HG03521 (cell line): Measurements from ENCODE around the gene JMJD6.
"Not testable (repeated sequence)": the region's sequence is repeated elsewhere in the genome, so short reads cannot be mapped to it uniquely, and the experiment has no call there.

ENCODE experiments used
- ATAC-seq: cut with Tn5 transposase; IDR thresholded peaks from one replicate; pipeline ENCODE4 v1.9.1; 2021; ENCODE audit warnings: mild to moderate bottlenecking, moderate library complexity; ENCODE audit not compliant: unreplicated experiment

JMJD6 gene

DNA sequence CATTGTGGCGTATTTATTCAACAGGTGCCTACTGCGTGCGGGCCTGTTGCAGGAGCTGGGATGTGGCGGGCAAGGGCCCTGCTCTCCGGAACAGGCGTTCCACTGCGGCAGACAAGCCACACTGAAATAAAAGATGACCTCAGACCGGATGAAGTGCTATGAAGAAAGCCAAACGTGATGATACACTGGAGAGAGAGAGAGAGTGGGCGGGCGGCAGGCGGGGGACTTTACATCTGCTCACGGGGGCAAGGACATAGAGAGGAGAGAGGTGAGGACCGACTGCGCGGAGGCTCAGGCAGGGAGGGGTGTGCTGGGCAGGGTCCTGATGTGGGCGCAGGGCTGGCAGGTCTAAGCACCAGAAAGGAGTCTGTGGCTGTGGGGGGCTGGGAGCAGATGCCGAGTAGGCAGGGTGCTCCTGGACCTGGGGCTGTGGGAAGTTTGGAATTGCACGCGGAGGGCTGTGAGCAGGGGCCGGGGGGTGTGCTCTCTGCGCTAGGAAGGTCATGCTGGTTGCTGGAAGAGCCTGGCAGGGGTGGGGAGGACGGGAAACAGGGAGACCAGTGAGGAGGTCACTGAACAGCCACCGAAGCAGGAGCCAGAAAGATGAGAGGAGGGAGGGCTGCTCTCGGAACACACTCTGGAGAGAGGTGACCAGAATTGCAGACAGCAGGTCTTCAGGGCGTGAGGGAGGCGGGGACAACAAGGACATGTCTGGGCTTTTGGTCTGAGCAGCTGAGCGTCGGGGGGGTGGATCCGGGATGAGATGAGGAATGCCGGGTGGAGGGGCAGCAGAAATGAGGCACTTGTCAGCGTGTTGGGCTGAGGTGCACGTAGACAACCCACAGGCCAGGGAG lies 25.6 kb downstream of the JMJD6 start:
- ATAC-seq, result no peak

DNA sequence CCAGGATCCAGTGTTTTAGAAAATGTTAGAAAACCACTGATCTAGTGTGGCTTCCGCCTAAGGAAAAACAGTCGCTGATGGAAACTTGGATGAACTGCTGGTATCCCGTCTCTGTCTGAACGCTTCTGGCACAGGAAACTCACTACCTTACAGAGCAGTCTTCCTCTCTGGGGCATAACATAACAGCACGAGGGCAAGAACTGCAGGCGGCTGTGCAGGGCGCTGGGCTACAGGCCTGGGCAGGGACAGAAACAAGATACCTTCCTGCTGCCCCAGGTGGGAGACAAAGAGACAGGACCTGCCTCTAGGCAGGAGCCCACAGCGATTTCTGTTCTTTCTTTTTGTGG lies 26.2 kb downstream of the JMJD6 start:
- ATAC-seq, result no peak

DNA sequence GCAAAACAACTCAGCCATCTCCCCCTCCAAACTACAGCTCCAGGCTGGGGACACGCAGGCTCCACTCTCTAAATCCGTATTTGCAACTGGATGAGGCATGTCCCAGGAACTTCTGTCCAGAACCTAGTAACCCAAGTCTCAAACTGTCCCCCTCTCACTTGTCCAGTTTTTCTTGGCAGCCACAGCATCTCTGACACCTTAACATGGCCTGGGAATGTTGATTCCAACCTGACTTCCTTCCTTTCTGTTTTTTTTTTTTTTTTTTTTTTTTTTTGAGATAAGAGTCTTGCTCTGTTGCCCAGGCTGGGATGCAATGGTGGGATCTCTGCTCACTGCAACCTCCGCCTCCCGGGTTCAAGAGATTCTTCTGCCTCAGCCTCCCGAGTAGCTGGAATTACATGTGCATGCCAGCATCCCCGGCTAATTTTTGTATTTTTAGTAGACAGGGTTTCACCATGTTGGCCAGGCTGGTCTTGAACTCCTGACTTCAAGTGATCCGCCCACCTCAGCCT lies 27.9 kb downstream of the JMJD6 start:
- ATAC-seq, result not testable (repeated sequence)

DNA sequence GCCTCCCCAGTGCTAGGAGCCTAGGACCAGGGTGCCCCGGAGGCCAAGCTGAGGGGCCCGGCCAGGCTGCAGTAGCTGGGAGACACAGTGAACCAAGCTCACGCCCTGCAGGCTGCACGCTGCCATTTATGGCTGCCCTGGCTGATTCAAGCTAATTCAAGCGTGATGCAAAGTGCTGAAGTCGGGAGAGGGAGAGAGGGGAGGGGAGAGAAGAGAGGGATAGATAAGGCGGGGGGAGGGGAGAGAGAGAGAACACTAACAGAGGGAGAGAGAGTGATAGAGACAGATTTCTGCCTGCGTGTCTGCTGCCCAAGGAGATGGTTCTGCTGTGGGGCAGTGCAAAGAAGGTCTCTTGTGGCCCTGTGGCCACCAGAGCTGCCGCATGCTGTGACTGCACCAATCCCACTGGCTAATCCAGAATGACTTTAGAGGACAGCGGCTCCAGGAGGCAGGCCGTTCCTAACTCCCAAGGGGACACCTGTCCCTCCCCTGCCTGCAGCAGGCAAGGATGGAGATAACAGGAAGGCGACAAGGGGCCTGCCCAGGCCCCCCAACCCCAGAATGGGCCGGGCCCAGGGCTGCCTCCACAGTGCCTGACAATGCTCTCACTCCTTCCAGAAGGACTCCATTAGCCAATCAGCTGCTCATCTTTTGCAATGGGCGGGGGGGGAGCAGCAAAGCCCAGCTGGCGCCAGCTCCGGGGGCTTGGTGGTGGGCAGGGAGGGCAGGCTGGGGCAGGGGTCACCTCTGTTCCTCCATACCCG lies 28.5 kb downstream of the JMJD6 start:
- ATAC-seq, result no peak

DNA sequence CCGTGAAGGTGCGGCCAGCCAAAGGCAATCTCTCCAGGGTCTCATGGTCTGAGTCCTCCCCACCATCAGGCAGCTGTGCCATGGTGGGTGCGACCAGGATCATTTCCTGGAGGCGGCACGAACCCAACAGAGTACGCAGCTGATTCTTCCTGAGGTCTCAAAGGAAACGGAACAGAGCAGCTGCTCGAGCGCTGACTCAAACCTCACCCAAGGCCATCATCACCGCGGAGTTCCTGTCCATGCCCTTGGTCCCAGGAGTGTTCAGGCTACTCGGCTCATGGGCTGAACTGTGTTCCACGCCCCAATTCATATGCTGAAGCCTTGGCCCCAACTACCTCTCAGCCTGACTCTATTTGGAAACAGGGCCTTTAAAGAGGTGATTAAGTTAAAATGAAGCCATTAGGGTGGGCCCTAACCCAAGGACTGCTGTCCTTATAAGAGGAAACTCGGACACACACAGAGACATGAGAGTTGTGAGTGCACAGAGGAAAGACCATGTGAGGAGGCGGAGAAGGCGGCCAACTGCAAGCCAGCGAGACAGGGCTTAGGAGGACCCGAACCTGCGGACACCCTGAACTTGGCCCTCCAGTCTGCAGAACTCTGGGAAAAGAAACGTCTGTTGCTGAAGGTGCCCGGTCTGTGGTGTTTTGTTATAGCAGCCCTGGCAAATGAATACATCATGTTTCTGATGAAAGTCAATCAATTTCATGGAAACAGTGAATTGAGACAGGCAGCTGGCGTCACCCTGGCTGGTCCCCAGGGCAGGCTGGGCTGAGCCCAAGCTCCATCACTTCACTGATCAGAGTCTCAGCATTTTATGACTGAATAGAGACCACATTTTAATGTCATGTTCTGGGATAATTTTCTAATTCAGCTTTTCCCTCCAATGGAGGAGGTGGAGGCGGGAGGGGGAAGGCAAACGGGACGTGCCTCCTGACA lies 29.4 kb downstream of the JMJD6 start:
- ATAC-seq, result no peak

DNA sequence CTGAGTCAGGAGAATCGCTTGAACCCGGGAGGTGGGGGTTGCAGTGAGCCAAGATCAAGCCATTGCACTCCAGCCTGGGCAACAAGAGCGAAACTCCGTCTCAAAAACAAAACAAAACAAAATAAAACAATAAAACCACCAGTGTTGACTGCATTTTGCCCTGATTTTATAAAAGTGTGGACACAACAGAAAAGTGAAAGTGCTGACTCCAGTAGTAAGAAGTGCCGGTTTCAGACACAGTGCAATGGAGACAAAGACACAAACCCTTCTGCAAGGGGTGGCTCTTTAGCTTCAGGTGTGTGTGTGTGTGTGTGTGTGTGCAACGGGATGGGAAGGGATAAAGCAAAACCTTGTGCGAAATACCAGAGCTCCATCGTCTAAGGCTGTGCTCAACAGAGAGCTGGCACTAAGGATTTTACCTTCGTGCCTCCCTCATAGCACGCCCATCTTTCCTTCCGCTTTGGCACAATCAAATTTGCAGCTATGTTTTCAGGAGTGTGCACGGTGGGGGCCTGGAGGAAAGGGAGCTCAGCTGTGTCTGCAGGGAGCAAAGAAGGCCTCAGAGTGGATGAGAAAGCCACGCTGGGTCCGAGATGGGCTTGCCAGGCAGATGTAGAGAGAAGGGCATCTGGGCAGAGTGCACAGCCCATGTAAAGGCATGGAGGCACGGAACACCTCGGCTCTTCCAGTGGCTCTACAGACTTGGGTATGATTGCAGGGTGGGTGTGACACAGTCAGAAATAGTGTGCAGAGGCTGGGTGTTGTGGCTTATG lies 31.2 kb downstream of the JMJD6 start:
- no peak for ATAC-seq

DNA sequence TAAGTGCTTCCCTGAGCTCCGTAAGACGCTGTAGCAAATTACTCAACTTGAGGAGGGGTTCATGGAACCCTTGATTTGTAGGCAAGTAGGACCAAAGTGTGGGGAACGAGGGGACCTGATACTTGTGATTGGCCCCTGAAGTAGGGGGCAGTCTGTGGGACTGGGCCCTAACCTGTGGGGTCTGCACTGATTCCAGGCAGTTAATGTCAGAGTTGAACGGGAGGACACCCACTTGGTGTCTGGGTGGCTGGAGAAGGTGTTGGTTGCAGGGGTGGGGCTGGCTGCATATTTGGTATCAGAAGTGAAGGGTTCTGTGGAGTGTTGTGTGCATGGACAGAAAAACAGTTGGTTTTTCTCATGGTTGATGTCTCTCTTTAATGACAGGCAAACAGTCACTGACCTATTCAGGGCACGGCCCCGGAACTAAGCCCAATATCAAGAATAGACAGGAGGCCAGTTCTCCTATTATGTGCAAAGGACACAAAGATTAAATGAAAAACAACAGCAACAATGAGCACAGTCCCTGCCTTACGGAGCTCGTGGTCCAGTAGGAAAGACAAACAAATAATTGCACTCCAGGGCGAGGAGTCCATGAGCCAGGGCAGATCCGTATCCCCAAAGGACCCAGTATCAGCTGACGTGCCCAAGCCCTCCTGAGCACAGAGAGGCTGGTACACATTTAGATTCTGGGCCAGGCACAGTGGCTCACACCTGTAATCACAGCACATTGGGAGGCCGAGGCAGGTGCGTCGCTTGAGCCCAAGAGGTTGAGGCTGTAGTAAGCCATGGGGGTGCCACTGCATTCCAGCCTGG lies 34.8 kb downstream of the JMJD6 start:
- no peak for ATAC-seq

DNA sequence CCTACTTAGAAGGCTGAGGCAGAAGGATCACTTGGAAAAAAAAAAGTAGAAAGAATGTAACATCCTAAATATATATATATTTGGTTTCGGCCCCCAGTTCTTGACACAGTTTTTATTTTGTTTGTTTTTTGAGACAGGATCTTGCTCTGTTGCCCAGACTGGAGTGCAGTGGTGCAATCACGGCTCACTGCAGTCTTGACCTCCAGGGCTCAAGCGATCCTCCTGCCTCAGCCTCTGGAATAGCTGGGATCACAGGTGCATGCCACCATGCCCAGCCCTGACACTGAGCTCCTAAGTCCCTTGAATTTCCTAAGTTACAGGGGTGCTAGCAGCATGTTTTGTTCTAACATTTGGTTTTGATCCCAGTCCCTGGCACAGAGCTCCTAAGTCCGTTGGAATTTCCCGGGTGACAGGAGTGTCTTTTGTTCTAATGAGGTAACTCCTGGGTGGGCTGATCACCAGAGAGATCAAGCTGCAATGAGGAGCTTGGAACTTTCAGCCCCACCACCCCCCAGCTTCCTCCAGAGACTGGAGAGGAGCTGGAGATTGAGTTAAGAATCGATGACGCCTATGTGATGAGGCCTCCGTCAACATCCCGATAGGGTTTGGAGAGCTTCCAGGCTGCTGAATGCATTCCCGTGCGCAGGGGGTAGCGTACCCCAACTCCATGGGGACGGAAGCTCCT lies 35.7 kb downstream of the JMJD6 start:
- no peak for ATAC-seq

DNA sequence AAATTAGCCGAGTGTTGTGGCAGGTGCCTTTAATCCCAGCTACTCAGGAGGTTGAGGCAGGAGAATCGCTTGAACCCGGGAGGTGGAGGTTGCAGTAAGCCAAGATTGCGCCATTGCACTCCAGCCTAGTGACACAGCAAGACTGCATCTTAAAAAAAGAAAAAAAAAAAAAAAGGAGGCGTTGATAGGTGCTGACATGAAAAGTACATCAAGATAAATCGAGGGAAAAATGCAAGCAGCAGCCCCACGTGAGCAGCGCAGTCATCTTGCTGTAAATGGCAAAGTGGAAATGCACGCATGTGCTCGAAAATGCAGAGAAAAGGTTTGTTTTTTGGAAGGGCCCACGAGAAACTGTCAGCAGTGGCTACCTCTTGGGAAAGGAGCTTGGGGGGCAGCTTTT lies 36.5 kb downstream of the JMJD6 start:
- ATAC-seq, result no peak

DNA sequence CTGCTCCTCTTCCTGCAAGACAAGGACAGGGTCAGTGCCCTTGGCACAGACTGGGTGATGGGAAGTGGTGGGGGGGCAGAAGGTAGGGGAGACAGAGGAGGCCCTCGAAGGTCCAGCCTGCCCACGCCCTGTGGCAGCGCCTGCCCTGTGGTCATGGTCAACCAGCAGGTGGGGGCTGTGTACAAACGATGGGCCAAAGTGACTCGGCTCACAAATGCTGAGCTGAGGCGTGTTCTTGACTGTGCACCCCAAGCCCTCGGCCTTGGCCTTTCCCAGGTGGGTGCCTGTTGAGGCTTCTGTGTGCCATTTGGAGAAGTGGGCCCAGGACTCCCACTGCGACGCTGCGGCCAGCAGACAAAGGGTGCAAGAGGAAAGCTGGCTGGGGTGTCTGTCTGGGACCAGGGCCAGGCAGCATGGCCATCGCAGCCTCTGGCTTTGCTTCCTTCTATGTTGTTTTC lies 38.2 kb downstream of the JMJD6 start:
- ATAC-seq, result no peak

DNA sequence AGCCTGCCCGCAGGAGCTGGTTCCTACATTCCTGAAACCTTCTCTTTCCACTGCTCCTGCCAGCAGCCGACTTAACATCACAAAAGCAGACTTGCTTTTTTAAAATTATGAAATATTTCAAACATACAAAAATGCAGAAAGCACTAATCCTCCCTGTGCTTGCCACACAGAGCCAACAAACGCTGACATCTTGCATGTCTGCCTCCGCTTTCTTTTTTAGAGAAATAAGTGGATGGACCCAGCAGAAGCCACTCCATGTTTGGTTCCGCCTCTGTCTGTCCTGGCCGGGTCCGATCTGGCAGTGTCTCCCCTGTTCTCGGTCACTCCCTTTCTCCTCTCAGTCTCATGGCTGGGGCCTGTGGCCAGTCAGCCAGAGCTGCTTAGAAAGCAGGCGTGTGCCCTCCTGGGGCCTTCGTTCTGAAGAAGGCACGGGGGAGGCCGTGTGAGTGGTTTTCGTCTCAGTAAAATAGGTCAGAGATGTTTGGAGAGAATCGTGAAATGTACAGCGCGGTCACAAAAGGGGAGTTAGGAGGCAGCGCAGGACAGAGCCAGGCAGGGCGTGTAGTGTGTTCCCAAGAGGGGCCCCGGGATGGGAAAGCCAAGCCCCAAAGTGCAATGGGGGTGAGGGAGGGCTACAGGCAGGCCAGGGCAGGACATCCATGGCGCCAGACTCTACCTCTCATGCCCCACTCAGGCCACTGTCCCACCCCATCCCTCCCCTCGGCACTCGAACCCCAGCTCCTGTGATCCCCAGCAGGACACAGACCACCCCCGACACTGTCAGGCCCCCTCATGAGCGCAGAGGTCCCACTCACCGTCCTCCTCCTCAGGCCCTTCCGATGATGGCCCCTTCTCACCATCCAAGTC lies 38.9 kb downstream of the JMJD6 start:
- no peak for ATAC-seq

DNA sequence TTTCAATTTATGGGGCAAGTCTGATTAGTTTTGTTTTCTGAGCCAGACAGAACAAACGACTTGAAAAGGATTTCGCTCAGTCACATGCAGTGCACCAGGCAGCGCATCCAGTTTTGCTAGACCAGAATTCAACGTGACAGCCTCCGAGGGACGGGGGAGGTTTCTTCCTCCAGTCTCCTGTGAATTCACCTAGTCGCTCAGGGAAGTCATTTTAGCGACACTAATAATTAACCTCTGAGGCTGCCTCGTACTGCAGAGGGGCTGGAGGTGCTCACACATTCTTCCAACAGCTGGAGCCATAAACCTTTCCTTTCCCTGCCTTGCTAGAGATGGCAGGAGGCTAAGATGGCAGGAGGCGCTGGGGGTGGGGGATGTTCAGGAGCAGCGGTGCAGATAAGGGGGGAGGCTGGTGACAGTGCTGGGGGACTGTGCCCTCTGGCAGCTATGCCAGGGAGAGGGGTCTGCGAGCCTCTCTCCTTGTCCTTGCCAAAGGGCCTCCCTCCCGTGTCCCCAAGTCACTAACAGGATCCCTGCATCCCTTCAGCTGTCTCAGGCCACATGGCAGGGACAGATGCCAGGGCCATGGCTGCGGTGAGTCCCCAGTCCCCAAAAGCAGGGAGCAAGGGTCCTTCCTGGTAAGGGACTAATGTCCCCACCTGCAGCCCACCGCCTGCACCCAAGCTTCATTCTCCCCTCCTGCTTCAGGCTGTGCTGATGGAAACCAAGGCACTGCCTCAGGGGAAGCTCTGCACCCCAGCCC lies 39.7 kb downstream of the JMJD6 start:
- no peak for ATAC-seq

DNA sequence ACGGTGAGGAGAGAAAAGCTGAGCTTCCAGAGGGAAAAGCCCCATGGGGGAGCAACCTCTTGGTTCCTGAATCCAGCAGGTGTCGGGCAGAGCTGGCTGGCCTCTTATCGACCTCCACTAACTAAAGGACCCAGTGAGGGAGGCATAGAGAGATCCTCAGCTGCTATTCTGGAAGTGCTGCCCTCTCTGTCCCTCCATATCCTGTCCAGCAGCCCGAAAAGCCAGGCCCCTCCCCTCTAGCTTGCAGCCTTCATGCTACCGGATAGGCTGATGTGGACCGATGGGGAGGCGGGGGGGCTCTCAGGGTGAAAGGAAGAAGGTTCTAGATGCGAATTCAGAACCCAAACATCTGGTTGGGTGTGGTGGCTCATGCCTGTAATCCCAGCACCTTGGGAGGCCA lies 40.6 kb downstream of the JMJD6 start:
- no peak for ATAC-seq

DNA sequence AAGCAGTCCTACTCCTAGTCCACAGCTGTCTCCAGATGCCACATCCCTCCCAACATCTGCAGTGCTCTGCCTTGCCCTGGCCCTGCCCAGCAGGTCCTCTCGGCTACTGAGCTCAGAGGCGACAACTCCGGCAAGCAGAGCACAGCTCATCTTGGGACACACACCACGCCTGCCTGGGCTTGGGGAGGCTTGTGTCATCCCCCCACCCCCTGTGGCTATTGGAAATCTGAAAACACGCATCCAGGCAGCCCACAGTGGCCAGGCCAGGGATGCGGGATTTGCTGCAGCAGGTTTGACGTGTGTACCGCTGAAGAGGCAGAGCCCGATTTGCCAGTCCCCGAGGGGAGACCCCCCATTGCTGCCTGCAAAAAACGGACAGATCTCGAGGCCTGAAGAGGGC lies 41.0 kb downstream of the JMJD6 start:
- no peak for ATAC-seq

DNA sequence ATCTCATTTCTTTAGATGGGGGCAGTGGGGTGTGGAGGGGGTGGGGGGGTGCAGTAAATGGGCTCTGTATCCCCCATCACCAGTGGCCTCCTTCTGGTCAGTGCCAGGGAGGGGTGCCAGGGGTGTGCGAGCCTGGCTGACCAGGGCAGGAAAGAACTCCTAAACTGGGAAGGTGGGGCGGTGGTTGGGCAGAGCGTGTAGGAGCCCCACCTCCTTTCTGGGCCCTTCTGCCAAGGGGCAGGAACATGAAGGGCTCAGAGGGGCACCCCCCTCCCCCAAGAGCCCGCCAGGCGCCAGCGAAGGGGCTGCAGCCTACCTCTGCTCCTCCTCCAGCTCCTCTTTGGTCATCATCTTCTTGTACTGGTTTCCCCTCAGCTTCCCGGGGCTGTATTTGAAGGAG lies 41.6 kb downstream of the JMJD6 start:
- no peak for ATAC-seq

DNA sequence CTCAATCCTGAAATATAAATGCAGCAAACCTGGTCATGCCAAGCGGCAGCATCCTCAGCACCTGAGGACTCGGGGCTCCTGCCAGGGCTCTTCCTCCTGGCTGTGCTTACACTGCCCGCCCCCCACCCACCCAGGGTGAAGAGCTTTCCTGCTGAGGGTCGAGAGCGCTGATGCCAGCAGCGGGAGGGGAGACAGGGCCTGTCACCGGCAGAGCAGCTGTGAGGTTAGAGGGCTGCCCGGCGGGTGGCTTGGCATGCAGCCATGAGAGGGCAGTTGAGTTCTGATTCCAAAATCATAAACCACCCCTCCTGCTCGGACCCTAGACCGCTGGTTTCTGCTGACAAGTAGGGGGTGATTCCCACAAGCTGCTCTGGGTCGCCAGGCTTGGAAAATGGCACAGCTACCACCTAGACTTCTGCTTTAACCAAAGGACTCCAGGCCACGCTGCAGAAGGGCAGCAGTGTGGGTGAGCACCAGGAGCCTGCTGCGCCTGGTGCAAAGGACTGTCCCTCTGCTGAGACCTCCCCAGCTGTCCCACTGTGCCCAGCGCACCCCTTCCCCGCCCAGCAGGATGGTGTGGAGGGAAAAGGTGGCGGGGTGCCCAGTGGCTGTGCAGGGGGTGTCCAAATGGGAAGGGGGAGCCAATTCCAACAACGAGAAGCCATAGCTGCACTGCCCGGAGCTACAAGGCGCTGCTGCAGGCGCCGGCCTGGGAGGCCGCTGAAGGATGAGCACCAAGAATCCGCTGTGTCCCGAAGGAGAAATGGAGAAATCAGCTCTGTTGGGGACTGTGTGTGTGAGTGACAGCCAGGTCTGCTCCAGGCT lies 42.3 kb downstream of the JMJD6 start:
- ATAC-seq, result no peak
